Chondrocyte (in vitro differentiated cells): ENCODE measurements around the gene CNTNAP5. TPM values are rescaled to one million over a fixed set of nuclear protein-coding genes. Genes with fewer than 3 reads are reported as not detected.

Experiments used
- DNase-seq: peaks from one replicate; pipeline ENCODE4 v3.0.0; 2021; ENCODE audit warnings: mixed read lengths, low spot score
- H3K27ac Mint-ChIP-seq: one replicate; pipeline ENCODE4 v1.8.0; 2021; ENCODE audit warnings: mild to moderate bottlenecking, moderate library complexity, mixed read lengths; ENCODE audit not compliant: unreplicated experiment
- H3K27me3 Mint-ChIP-seq: 2 replicates; pipeline ENCODE4 v1.8.0; 2021; ENCODE audit warnings: low read depth, mixed read lengths
- H3K36me3 Mint-ChIP-seq: 2 replicates; pipeline ENCODE4 v1.8.0; 2021; ENCODE audit warnings: low read depth, mixed read lengths
- H3K4me1 Mint-ChIP-seq: 2 replicates; pipeline ENCODE4 v1.8.0; 2021; ENCODE audit warnings: low read depth, mild to moderate bottlenecking, mixed read lengths
- H3K4me3 Mint-ChIP-seq: one replicate; pipeline ENCODE4 v1.8.0; 2021; ENCODE audit warnings: mild to moderate bottlenecking, moderate library complexity, mixed read lengths; ENCODE audit not compliant: unreplicated experiment
- H3K9me3 Mint-ChIP-seq: 2 replicates; pipeline ENCODE4 v1.8.0; 2021; ENCODE audit warnings: low read depth, mixed read lengths
- CTCF ChIP-seq: fragments of 200-600 bp; sonication (generic); IDR thresholded peaks from 2 replicates; pipeline ENCODE4 v1.5.0; 2021; ENCODE audit warnings: antibody characterized with exemption, mild to moderate bottlenecking, moderate library complexity
- total RNA-seq: library from RNA; stranded (reverse); gene quantifications from 3 replicates; pipeline ENCODE4 v1.2.1, GENCODE V29; 2021

CNTNAP5 gene
- total RNA-seq, 1 donor from 2014 or later, result not detected

GRCh38 chr2:124045894-124046293, 20.8 kb downstream of the CNTNAP5 start:
- TF ChIP-seq CTCF, result no peak
- no peak overlapping the region for H3K27ac Mint-ChIP-seq
- H3K36me3 Mint-ChIP-seq, result no peaks in the 10 kb centered on the region
- H3K4me3 Mint-ChIP-seq, result no peak overlapping the region
- no peak for DNase-seq
- H3K27me3 Mint-ChIP-seq, result no peaks in the 10 kb centered on the region
- H3K9me3 Mint-ChIP-seq, result peaks cover 3% of the 10 kb centered on the region
- no peaks in the 10 kb centered on the region for H3K4me1 Mint-ChIP-seq

GRCh38 chr2:124046332-124046731, 21.2 kb downstream of the CNTNAP5 start:
- H3K27ac Mint-ChIP-seq, result no peak overlapping the region
- H3K36me3 Mint-ChIP-seq, result no peaks in the 10 kb centered on the region
- no peaks in the 10 kb centered on the region for H3K27me3 Mint-ChIP-seq
- TF ChIP-seq CTCF, result no peak
- DNase-seq, result no peak
- no peaks in the 10 kb centered on the region for H3K4me1 Mint-ChIP-seq
- no peak overlapping the region for H3K4me3 Mint-ChIP-seq
- peaks cover 3% of the 10 kb centered on the region for H3K9me3 Mint-ChIP-seq

- TF ChIP-seq CTCF, result no peak
- Mint-ChIP-seq H3K9me3 (peaks cover 3% of the 10 kb centered on the region), H3K4me3 (no peak overlapping the region), H3K27ac (no peak overlapping the region), H3K36me3 (no peaks in the 10 kb centered on the region), H3K4me1 (no peaks in the 10 kb centered on the region), H3K27me3 (no peaks in the 10 kb centered on the region)
- no peak for DNase-seq
Observed at GRCh38 chr2:124048102-124048501, 23.0 kb downstream of the CNTNAP5 start.

DNA sequence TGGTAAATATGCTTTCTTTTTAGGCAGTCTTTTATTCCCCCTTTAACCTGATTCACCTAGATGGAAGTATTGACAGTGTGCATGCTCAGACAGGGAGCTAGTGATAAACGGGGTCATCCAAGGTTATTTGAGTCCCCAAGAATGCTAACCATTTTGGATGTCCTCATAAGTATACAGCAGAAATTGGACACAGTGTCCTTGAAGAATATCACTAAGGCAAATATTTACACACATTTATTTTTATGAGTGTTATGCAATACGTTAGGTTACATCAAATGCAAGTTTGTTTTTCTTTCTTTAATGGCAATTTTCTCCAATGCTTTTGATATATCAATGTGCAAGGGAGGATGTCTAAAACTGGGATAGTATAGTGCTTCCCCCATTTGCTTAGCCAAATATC, 23.6 kb downstream of the CNTNAP5 start:
- DNase-seq, result no peak
- peaks cover 3% of the 10 kb centered on the region for H3K9me3 Mint-ChIP-seq
- no peak overlapping the region for H3K4me3 Mint-ChIP-seq

DNA sequence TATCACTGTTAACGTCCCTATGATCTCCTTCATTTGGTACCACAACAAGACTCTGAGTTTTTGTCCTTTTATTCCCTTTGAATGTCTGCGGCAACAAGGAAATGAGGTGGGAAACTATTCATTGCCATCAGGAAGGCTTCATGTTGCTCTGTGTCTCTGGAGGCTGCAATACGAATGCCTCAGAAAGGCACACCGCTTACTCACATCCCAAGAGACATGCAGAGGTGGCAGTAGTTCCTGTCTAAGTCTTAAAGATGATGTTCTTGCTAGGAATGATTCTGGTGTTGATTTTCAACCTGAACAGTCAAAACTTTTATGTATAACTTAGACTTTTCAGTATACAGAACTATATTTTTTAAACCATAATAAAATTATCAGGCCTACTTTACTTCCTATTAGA, 24.0 kb downstream of the CNTNAP5 start:
- Mint-ChIP-seq H3K36me3 (no peaks in the 10 kb centered on the region), H3K4me3 (no peak overlapping the region), H3K4me1 (no peaks in the 10 kb centered on the region), H3K27me3 (no peaks in the 10 kb centered on the region), H3K27ac (no peak overlapping the region), H3K9me3 (no peaks in the 10 kb centered on the region)
- no peak for DNase-seq
- TF ChIP-seq CTCF, result no peak

More for the DNA sequence above, 23.6 kb downstream of the CNTNAP5 start:
- Mint-ChIP-seq H3K27me3 (no peaks in the 10 kb centered on the region), H3K27ac (no peak overlapping the region), H3K4me1 (no peaks in the 10 kb centered on the region), H3K36me3 (no peaks in the 10 kb centered on the region)
- TF ChIP-seq CTCF, result no peak
